ENCODE data around the gene MYL12A. TPM values are rescaled to one million over a fixed set of nuclear protein-coding genes. Genes with fewer than 3 reads are reported as not detected.
A peak's percentile ranks its signal among the peaks of the same experiment; 100 is the strongest.

MYL12A gene
- total RNA-seq, 2 donors from 2014 or later = 1,108 to 5,712 TPM

GRCh38 chr18:3283908-3284307 lies 36.3 kb downstream of the MYL12A start:
- Histone ChIP-seq H3K27ac (peak overlapping the region in 1 of 2 donors; percentile 69), H3K4me3 (no peak overlapping the region), H3K36me3 (no peaks in the 10 kb centered on the region), H3K9me3 (no peaks in the 10 kb centered on the region), H3K4me1 (peaks cover 0 to 24% of the 10 kb centered on the region in 2 donors), H3K27me3 (no peaks in the 10 kb centered on the region)
- TF ChIP-seq, protein P1, sequence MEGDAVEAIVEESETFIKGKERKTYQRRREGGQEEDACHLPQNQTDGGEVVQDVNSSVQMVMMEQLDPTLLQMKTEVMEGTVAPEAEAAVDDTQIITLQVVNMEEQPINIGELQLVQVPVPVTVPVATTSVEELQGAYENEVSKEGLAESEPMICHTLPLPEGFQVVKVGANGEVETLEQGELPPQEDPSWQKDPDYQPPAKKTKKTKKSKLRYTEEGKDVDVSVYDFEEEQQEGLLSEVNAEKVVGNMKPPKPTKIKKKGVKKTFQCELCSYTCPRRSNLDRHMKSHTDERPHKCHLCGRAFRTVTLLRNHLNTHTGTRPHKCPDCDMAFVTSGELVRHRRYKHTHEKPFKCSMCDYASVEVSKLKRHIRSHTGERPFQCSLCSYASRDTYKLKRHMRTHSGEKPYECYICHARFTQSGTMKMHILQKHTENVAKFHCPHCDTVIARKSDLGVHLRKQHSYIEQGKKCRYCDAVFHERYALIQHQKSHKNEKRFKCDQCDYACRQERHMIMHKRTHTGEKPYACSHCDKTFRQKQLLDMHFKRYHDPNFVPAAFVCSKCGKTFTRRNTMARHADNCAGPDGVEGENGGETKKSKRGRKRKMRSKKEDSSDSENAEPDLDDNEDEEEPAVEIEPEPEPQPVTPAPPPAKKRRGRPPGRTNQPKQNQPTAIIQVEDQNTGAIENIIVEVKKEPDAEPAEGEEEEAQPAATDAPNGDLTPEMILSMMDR (IDR thresholded peaks at IDR 0.05) = no peak
- no peak for DNase-seq (ENCODE audit: low spot score)

GRCh38 chr18:3284501-3284900 lies 36.9 kb downstream of the MYL12A start:
- no peak overlapping the region for H3K4me3 ChIP-seq

DNA sequence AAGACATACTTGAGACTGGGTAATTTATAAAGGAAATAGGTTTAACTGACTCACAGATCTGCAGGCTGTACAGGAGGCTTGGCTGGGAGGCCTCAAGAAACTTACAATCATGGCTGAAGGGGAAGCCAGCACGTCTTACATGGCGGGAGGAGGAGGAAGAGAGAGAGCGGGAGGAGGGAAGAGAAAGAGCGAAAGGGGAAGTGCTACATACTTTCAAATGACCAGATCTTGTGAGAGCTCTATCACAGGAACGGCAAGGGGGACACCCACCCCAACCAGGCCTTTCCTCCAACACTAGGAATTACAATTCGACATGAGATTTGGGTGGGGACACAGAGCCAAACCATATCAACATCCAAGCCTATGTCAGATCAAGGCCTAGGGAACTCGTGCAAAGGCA lies 38.6 kb downstream of the MYL12A start:
- Histone ChIP-seq H3K4me1 (peaks cover 0 to 24% of the 10 kb centered on the region in 2 donors), H3K27me3 (no peaks in the 10 kb centered on the region), H3K27ac (no peak overlapping the region), H3K9me3 (no peaks in the 10 kb centered on the region), H3K36me3 (no peaks in the 10 kb centered on the region), H3K4me3 (no peak overlapping the region)
- no peak for DNase-seq (ENCODE audit: low spot score)
- TF ChIP-seq, protein P1 (IDR thresholded peaks at IDR 0.05) = no peak

More at GRCh38 chr18:3284501-3284900, 36.9 kb downstream of the MYL12A start:
- TF ChIP-seq, protein P1 (IDR thresholded peaks at IDR 0.05) = no peak
- no peaks in the 10 kb centered on the region for H3K27me3 ChIP-seq
- H3K27ac ChIP-seq = no peak overlapping the region
- no peaks in the 10 kb centered on the region for H3K9me3 ChIP-seq
- peaks cover 0 to 24% of the 10 kb centered on the region in 2 donors for H3K4me1 ChIP-seq
- DNase-seq (ENCODE audit: low spot score) = no peak
- H3K36me3 ChIP-seq = no peaks in the 10 kb centered on the region

DNA sequence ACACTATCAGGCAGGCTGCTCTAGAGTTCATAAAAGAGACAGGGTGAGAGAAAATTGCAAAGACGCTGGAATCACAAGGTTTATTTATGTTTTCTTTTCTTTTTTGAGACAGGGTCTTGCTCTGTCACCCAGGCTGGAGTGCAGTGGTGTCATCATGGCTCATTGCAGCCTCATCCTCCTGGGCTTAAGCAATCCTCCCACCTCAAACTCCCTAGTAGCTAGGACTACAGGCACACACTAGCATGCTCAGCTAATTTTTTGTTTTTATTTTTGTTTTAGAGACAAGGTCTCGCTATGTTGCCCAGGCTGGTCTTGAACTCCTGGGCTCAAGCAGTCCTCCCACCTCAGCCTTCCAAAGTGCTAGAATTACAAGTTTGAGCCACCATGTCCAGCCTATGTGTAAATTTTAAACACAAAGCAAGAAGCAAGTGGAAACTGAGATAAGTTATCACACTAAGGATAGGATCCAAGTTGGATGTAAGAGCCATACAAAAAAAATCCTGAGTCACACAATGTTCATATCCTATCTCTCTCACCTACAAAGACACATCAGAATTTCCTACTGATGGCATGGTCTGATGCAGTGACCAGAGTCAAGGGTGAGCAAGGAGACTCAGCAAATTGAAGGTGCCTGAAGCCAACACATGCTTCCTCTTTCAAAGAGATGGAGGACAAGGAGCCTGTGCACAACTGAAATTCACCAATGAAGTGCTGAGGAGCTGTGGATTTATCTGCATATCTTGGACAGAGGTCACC lies 45.8 kb downstream of the MYL12A start:
- DNase-seq (ENCODE audit: low spot score) = no peak
- H3K27ac ChIP-seq = no peak overlapping the region
- H3K36me3 ChIP-seq = no peaks in the 10 kb centered on the region
- H3K4me1 ChIP-seq = peaks cover 0 to 11% of the 10 kb centered on the region in 2 donors
- H3K4me3 ChIP-seq = no peak overlapping the region
- peaks cover 0 to 2% of the 10 kb centered on the region in 2 donors for H3K9me3 ChIP-seq
- H3K27me3 ChIP-seq = no peaks in the 10 kb centered on the region
- TF ChIP-seq, protein P1 (IDR thresholded peaks at IDR 0.05) = no peak

DNA sequence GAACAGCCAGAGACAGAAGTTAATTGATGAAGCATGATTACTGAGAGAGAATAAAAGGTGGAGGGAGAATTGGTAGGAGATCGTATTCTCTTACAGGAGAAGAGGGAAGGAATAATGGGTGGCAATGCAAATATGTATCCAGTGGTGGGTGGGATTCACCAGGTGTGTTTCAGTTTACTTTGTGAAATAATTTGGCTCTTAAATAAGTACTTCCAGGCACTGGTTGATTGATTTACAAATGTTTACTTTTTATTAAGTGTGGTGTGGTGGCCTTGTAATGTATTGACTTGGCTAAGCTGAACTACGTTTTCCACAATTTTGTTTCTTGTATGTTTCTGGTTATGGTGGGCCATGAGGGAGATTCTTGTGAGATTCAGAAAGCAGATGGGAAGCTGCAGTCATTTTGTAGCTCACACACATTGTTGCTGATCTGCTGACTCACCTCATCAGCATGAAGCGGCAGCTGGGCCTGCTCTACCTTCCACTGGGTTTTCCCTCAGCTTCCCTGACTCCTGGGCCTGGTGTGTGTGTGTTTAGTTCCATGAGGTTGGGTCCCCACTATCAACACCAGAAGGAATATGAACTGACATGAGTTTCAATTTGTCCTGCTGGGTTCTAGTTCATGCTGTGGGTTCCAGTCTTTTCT lies 47.0 kb downstream of the MYL12A start:
- Histone ChIP-seq H3K4me1 (peaks cover 0 to 11% of the 10 kb centered on the region in 2 donors), H3K36me3 (no peaks in the 10 kb centered on the region), H3K9me3 (peaks cover 0 to 11% of the 10 kb centered on the region in 2 donors), H3K27me3 (no peaks in the 10 kb centered on the region), H3K4me3 (no peak overlapping the region), H3K27ac (no peak overlapping the region)
- TF ChIP-seq, protein P1 (IDR thresholded peaks at IDR 0.05) = no peak
- no peak for DNase-seq (ENCODE audit: low spot score)

Data from right atrium auricular region (tissue), 2 donors.